ENCODE measurements around the gene IQGAP2. TPM values are rescaled to one million over a fixed set of nuclear protein-coding genes. Genes with fewer than 3 reads are reported as not detected.

The IQGAP2 gene
- total RNA-seq, 1 donor, result 86.2 TPM

GRCh38 chr5:76472335-76473008, 69.4 kb downstream of the IQGAP2 start:
- DNase-seq (ENCODE audit: low read depth in 2 of 3, low spot score in 2 of 3), result no peak

GRCh38 chr5:76473009-76473336, 69.9 kb downstream of the IQGAP2 start:
- DNase-seq (ENCODE audit: low read depth in 2 of 3, low spot score in 2 of 3), result no peak

DNA sequence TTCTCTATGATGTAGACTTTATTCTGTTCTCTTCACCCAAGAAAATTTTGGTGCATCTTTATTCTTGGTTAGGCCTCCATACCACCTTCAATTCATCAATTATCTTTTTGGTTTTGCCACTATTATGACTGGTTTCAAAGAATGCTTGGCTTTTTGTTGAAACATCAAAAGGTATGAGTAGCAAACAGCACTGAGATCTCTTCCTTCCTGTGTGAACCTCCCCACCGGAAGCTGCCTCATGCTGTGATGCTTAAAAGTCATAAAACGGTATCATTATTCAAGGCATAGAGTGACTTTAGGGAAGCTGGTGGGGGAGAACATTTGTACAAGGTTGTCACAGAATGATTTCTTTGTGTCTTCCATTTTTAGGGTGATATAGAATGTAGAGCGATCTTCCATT, 70.6 kb downstream of the IQGAP2 start:
- peak; percentile 36 to 69 (median 58) for DNase-seq (ENCODE audit: low read depth in 2 of 3, low spot score in 2 of 3)

DNA sequence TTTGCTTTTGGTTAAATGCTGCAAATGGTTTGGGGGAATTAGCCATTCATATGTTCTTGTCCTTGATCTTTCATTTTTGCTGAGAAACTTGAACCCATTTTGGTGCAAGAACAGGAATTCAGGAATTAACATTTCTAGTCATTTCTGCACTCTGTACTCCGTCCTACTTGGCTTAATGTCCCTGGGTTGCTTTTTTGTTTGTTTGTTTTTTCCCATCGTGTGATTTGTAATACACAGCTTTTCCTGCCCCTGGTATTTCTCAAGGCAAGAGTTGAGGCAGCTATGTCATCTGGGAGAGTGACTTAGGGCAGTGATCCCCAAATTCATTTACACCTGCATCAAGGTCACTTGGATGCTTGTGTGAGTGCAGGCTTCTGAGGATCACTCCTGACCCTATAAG, 71.3 kb downstream of the IQGAP2 start:
- no peak for DNase-seq (ENCODE audit: low read depth in 2 of 3, low spot score in 2 of 3)

- DNase-seq (ENCODE audit: low read depth in 2 of 3, low spot score in 2 of 3), result no peak
These were observed 72.3 kb downstream of the IQGAP2 start for GRCh38 chr5:76475385-76475784.

DNA sequence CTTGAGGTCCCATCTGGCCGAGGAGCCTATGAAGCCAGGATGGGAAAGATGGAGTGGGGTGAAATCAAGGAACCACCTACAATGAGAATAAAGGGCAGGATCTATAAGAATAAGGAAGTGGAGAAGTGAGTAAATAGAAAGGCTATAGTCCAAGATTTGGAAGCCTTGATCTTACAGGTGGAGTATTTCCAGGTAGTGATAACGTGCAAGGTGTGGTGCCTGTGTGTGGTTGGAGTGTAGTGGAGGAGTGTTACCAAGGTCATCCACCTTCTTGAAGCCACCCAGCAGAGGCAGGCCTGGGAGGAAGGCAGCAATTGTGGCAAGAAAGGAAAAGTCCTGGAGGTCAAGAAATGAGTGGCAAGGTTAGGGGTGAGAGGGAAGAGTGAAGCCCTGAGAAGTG, 72.9 kb downstream of the IQGAP2 start:
- no peak for DNase-seq (ENCODE audit: low read depth in 2 of 3, low spot score in 2 of 3)

DNA sequence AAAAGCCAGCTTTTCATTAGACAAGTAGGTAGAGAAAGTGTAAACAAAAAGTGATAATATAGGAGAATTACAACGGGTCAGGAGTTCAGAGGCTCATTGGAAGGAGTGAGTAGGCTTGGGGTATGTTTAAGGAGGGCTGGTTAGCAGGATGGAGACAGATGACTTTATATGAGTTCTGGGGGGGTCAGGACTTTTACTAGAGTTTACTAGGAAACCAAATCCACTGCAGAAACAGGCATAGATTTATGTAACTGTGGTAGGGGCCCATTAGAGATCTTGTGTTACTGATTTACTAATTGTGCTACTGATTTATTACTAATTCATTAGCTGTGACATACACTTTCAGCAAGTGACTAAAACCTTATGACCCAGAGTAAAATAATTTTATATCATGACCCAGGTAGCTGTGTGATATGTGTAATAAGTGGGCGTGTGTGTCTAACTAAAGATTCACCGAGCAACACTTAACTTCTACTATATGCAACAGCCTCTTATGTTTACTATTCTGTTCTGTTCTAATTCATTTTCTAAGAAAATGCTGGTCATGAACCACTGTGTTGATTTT, 73.5 kb downstream of the IQGAP2 start:
- DNase-seq (ENCODE audit: low read depth in 2 of 3, low spot score in 2 of 3), result no peak

DNA sequence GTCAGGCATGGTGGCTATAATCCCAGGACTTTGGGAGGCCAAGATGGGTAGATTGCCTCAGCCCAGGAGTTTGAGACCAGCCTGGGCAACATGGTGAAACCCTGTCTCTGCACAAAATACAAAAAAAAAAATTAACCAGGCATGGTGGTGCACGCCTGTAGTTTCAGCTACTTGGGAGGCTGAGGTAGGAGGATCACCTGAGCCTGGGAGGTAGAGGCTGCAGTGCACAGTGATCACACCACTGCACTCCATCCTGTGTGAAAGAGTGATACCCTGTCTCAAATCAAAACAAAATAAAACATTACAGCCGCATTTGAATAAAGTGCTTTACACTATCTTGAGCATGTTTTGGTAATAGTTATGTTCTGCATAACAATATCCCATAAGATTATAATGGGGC, 74.0 kb downstream of the IQGAP2 start:
- DNase-seq (ENCODE audit: low read depth in 2 of 3, low spot score in 2 of 3), result no peak

- no peak for DNase-seq (ENCODE audit: low read depth in 2 of 3, low spot score in 2 of 3)
These were observed 74.5 kb downstream of the IQGAP2 start for GRCh38 chr5:76477571-76477970.

GRCh38 chr5:76479281-76479680, 76.2 kb downstream of the IQGAP2 start:
- no peak for DNase-seq (ENCODE audit: low read depth in 2 of 3, low spot score in 2 of 3)

DNA sequence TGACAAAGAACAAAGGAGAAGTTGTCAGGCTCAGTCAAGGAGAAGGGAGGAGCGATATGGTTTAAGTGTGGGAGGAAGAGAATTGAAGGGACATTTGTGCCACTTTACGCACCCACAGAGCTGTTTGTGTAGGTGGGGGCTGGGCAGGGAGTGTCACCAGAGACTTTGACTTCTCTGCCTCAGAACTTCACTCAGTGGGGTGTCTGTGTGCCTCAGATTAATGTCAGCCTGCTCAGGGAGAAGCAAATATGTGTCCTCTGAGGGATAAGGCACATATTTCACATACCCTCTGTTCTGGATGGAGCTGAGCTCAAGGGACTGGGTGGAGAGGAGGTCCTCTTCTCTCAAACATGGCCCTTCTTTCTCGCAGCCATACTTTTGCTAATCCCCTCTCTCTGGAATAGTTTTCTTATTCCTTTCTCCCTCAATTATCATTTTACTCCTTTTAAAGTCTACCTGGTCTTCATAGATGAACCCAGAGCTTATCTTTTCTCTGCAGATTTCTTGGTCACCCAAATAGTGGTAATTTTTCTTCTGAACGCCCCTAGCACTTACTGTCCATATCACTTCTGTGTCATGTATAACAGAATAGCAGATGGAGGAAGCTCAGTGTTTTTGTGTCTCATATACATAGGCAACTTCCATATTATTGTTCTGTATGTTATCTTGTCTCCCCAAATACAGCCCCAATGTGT, 77.0 kb downstream of the IQGAP2 start:
- peak in 2 of 3 donors; percentile 22 to 44 for DNase-seq (ENCODE audit: low read depth in 2 of 3, low spot score in 2 of 3)

DNA sequence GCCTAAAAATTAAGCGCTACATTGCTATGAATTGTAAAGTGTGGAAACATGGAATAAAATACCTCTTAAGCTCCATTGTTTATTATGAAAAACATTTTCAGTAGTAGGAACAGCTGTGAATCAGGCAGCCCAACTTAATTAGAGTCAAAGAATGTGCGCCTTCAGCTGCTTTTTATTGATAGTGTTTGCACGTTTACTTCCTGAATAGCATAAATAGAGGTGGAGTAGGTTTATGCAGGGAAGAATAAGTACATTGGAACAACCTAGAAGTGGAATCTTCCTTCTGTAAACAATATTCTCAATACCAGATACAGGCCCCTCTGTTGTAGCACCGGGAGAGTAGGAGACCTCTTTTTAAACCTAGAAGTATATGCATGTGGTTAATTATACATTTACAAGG, 79.9 kb downstream of the IQGAP2 start:
- no peak for DNase-seq (ENCODE audit: low read depth in 2 of 3, low spot score in 2 of 3)

DNA sequence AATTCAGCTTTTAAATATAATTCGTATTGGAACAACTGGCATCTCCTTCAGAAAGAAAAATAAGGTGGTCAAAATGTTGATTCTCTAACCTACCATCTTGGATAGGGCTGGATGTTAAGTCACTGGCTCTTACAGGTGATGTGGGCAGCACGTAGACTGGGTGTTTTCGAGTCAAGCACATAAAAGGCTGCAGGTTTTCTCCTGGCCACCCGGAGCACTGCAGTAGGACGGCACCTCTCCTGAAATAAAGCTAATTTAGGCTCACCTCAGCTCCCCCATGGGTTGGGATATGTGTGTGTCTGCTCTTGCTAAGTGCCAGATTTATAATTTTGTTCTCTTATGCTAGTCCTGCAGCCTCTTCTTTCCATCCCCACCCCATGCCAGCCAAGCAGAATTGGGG, 80.3 kb downstream of the IQGAP2 start:
- no peak for DNase-seq (ENCODE audit: low read depth in 2 of 3, low spot score in 2 of 3)

DNA sequence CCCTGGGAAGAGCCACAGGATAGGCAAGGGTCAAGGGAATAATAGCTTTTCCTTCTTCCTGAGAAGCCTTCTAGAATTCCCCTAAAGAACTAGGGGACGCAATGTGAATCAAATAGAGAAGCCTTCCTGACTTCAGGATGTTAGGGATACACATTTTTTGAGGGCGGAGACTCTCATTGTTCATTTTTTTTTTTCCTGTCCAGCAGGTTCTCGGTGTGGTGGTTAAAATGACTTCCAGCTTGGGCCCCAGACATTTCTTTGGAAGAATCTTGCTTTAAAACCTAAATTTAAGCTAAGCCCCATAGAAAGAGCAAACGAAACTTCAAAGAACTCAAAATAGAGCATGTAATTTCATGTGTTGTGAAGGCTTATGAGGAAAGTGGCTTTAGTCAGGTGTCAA, 80.8 kb downstream of the IQGAP2 start:
- DNase-seq (ENCODE audit: low read depth in 2 of 3, low spot score in 2 of 3), result no peak

DNA sequence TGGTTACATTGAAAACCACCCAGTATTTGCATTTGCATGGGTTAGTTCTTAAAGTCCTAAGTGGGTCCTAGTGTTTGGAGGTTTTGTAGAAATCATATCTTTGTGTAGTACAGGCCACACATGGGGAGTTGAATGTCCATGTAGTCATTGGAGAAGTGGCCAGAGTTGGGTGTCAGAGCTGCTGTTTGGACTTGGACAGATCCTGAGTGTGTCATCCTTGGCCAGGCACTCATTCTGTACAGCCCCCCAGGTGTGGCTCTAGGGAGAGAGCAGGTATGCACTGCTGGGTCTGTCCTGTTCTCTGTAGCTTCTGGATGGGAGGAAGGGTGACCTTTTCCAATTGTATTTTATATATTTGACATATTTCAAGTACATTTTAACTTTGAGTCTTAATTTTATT, 82.4 kb downstream of the IQGAP2 start:
- DNase-seq (ENCODE audit: low read depth in 2 of 3, low spot score in 2 of 3), result no peak

- DNase-seq (ENCODE audit: low read depth in 2 of 3, low spot score in 2 of 3), result no peak
These were observed 84.3 kb downstream of the IQGAP2 start for GRCh38 chr5:76487386-76487785.

DNA sequence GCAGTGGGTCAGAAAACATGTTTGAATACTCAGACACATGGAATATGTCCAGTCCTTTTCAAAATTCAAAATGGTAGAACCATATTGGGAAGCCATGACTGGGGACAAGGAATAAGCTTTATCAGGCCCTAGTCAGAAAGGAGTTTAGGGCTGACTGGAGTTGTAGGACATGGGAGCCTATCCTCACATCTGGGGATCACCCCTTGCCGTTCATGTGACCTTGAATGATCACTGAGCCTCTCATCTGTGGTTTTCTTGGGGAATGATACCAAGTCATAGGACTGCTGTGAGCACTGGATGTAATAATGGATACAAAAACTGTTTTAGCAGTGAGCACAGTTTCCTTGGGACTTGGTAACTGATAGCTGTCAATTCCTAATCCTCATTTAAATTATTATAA, 84.7 kb downstream of the IQGAP2 start:
- no peak for DNase-seq (ENCODE audit: low read depth in 2 of 3, low spot score in 2 of 3)

DNA sequence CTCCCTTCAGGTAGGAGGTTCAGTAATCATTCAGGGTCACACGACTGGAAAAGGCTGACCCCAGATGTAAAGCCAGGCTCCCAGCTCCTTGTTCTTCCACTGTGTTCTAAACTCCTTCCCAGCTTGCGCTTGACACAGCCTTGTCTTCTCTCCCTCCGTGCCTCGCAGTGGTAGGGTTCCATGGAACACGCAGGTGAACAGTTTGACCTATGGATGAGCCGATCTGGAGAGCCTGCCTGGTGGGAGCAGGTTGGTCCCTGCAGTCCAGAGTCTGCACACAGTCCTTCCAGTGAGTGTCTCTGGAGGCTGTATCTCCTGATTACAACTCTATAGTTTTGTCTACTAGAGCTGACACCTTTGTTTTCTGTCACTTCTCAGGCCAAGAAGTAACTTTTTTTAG, 85.9 kb downstream of the IQGAP2 start:
- DNase-seq (ENCODE audit: low read depth in 2 of 3, low spot score in 2 of 3), result no peak

DNA sequence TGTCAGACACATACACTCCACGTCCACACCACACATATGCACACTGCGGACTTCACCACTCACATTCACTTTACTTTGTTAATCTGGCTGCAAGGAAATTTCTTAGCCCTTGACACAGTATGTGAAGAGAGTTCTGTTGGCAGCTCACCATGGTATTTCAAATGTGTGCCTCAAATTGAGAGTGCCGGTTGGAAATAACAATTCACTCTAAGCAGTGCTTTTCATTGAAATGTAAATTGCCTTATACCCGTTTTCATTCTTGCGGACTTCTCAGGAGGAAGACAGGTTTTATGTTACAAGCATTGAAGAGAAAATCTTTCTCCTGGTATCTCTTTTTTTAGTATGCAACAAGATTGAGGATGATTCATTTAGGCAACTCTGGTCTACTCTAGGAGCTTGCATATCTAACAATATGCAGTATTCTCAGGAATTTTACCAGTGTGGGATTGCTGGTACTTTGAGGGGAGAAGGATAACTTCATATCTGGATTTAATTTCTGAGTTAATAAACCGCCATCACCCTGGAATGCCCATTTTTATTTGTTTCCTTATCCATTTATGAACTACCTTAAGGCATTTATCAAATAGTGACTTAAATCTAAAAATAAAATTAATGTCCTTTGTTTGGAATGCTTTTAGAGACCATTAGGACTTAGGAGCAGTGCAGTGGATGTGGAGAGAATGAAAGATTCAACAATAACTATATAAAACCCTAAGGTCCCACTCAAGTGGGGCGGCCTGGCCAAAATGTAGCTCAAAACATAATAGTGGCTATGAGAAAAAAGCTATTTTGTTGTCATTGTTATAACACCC, 87.0 kb downstream of the IQGAP2 start:
- no peak for DNase-seq (ENCODE audit: low read depth in 2 of 3, low spot score in 2 of 3)

- DNase-seq (ENCODE audit: low read depth in 2 of 3, low spot score in 2 of 3), result no peak
These were observed 87.9 kb downstream of the IQGAP2 start for GRCh38 chr5:76490960-76491359.

- DNase-seq (ENCODE audit: low read depth in 2 of 3, low spot score in 2 of 3), result no peak
These were observed 89.7 kb downstream of the IQGAP2 start for GRCh38 chr5:76492819-76493189.
